GM12878 (cell line): Measurements from ENCODE around the gene CNR2. TPM values are rescaled to one million over a fixed set of nuclear protein-coding genes. Genes with fewer than 3 reads are reported as not detected.
A peak's percentile ranks its signal among the peaks of the same experiment; 100 is the strongest.

ENCODE experiments used
- ATAC-seq: fragments of 200-7000 bp; cut with Tn5 transposase; 3 replicates; pipeline ENCODE4 v1.9.1; 2020; ENCODE audit warnings: mild to moderate bottlenecking, moderate library complexity
- BruUV-seq: library from RNA; stranded (reverse); fragments of 400-500 nt; replicated peaks from 2 replicates; lab custom pipeline; 2021; lab: Mats Ljungman, UMichigan
- CTCF ChIA-PET: fragments of 300-600 bp; sonication (Branson Sonifier 250); formaldehyde crosslinking; extraction: SDS; loops from one replicate; lab custom pipeline; 2021; ENCODE audit warnings: inconsistent platforms; lab: Yijun Ruan, JAX
- POLR2A ChIA-PET: fragments of 350-600 bp; formaldehyde crosslinking; extraction: SDS; loops from one replicate; lab custom pipeline; 2021; ENCODE audit warnings: inconsistent platforms; lab: Charles Lee
- RAD21 ChIA-PET: fragments of 300-600 bp; sonication (Branson Sonifier 250); formaldehyde crosslinking; loops from one replicate; lab custom pipeline; 2023; ENCODE audit warnings: antibody characterized with exemption; ENCODE audit not compliant: unreplicated experiment; lab: Charles Lee
- SMC1A ChIA-PET: fragments of 300-600 bp; sonication (Branson Sonifier 250); formaldehyde crosslinking; loops from one replicate; lab custom pipeline; 2023; ENCODE audit not compliant: unreplicated experiment, uncharacterized antibody; lab: Charles Lee
- DNase-seq: peaks from one replicate; pipeline ENCODE4 v3.0.0-alpha.2; 2011; ENCODE audit warnings: low read depth, low spot score
- FAIRE-seq: peaks from 3 replicates; lab custom pipeline; 2011; peaks lifted over from hg19 to GRCh38; lab: Jason Lieb, UNC
- H2AFZ ChIP-seq: 2 replicates; pipeline ENCODE4 v1.6.0; 2011; ENCODE audit warnings: low read depth, low read length, control low read depth; ENCODE audit not compliant: control insufficient read depth
- H3K27ac ChIP-seq: 2 replicates; pipeline ENCODE4 v1.5.1; 2011; ENCODE audit warnings: control low read depth; ENCODE audit not compliant: control insufficient read depth, insufficient read depth
- H3K27me3 ChIP-seq, 2 experiments: replicated peaks in 1 of 2; 2 replicates each; pipeline versions ENCODE4 v1.6.0 to v1.6.1; 2011; ENCODE audit warnings: low read length in 1 of 2; ENCODE audit not compliant: control insufficient read depth in 2 of 2, insufficient read depth in 2 of 2
- H3K36me3 ChIP-seq, 2 experiments: 2 replicates each; pipeline ENCODE4 v1.5.1; 2011; ENCODE audit warnings: low read length in 1 of 2; ENCODE audit not compliant: control insufficient read depth in 2 of 2, insufficient read depth in 2 of 2
- H3K4me1 ChIP-seq: 2 replicates; pipeline ENCODE4 v1.6.1; 2011; ENCODE audit warnings: mild to moderate bottlenecking, low read length, moderate library complexity, mixed read lengths; ENCODE audit not compliant: control insufficient read depth, insufficient read depth
- H3K4me2 ChIP-seq: 2 replicates; pipeline ENCODE4 v1.6.0; 2011; ENCODE audit warnings: control low read depth; ENCODE audit not compliant: control insufficient read depth, insufficient read depth
- H3K4me3 ChIP-seq: fragments of 200-600 bp; sonication (generic); 2 replicates; pipeline ENCODE4 v1.5.1; 2016
- H3K79me2 ChIP-seq: 2 replicates; pipeline ENCODE4 v1.6.0; 2011; ENCODE audit warnings: low read length; ENCODE audit not compliant: control insufficient read depth, insufficient read depth
- H3K9ac ChIP-seq: 2 replicates; pipeline ENCODE4 v1.8.0; 2011; ENCODE audit warnings: low read length, control low read depth, mixed read lengths; ENCODE audit not compliant: control insufficient read depth, insufficient read depth
- H3K9me3 ChIP-seq: replicated peaks from 3 replicates; pipeline ENCODE4 v1.5.1; 2011; ENCODE audit warnings: mild to moderate bottlenecking, low read length; ENCODE audit not compliant: control insufficient read depth, insufficient read depth
- H4K20me1 ChIP-seq: 2 replicates; pipeline ENCODE4 v1.6.0; 2011; ENCODE audit not compliant: control insufficient read depth, insufficient read depth
- BCL11A ChIP-seq: IDR thresholded peaks from 2 replicates; pipeline ENCODE4 v1.6.1; 2011; ENCODE audit warnings: low read depth, low read length
- BHLHE40 ChIP-seq, 2 experiments: fragments of 450-650 bp in 1 of 2; IDR thresholded peaks; 2 replicates each; pipeline ENCODE4 v1.6.1; 2011 to 2017; ENCODE audit warnings: low read depth in 2 of 2, borderline replicate concordance in 1 of 2, improper control_type of control experiment in 1 of 2, low read length in 1 of 2, mild to moderate bottlenecking in 1 of 2
- CBFB ChIP-seq: IDR thresholded peaks from 2 replicates; pipeline ENCODE4 v1.6.1; 2016; ENCODE audit warnings: antibody characterized with exemption, low read depth
- CHD4 ChIP-seq: fragments of 200-600 bp; sonication (generic); IDR thresholded peaks from 2 replicates; pipeline ENCODE4 v1.6.1; 2016; ENCODE audit warnings: mild to moderate bottlenecking
- CREB1 ChIP-seq: IDR thresholded peaks from 2 replicates; pipeline ENCODE4 v1.6.1; 2012; ENCODE audit warnings: low read depth, mild to moderate bottlenecking, inconsistent platforms
- E2F4 ChIP-seq: IDR thresholded peaks from 2 replicates; pipeline ENCODE4 v1.6.1; 2012; ENCODE audit warnings: low read depth, low read length, improper control_type of control experiment
- EED ChIP-seq: sonication (generic); IDR thresholded peaks from 2 replicates; pipeline ENCODE4 v1.6.1; 2016; ENCODE audit warnings: antibody characterized with exemption, low read depth
- ESRRA ChIP-seq: IDR thresholded peaks from 2 replicates; pipeline ENCODE4 v1.6.1; 2012; ENCODE audit warnings: mild to moderate bottlenecking, low read length, improper control_type of control experiment
- FOXM1 ChIP-seq: IDR thresholded peaks from 2 replicates; pipeline ENCODE4 v1.6.1; 2012; ENCODE audit warnings: low read depth, mild to moderate bottlenecking, inconsistent platforms, low read length, moderate library complexity
- KDM1A ChIP-seq: fragments of 200-600 bp; sonication (generic); IDR thresholded peaks from 2 replicates; pipeline ENCODE4 v1.6.1; 2016; ENCODE audit warnings: borderline replicate concordance
- LARP7 ChIP-seq: fragments of 450-650 bp; IDR thresholded peaks from 2 replicates; pipeline ENCODE4 v1.6.1; 2017; ENCODE audit warnings: mild to moderate bottlenecking
- SIN3A ChIP-seq: IDR thresholded peaks from 2 replicates; pipeline ENCODE4 v1.6.1; 2012; ENCODE audit warnings: low read depth, low read length, improper control_type of control experiment
- SMARCA5 ChIP-seq: fragments of 450-650 bp; IDR thresholded peaks from 2 replicates; pipeline ENCODE4 v1.6.1; 2017; ENCODE audit warnings: mild to moderate bottlenecking
- TAF1 ChIP-seq: IDR thresholded peaks from 2 replicates; pipeline ENCODE4 v1.6.1; 2011; ENCODE audit warnings: mild to moderate bottlenecking, low read depth, low read length, borderline replicate concordance
- TCF12 ChIP-seq: IDR thresholded peaks from 2 replicates; pipeline ENCODE4 v1.6.1; 2011; ENCODE audit warnings: low read depth, mild to moderate bottlenecking, low read length
- WGBS: methylation state at CpG from one replicate; pipeline ENCODE4 v1.1.6; 2016; ENCODE audit warnings: low lambda C conversion rate; ENCODE audit not compliant: insufficient replicate concordance, insufficient coverage; ENCODE audit errors: missing lambda C conversion rate; 5-methylcytosine and 5-hydroxymethylcytosine counted together
- in situ Hi-C: fragments of 300-500 bp; cut with MboI; formaldehyde crosslinking; loops from 9 replicates; pipeline ENCODE4 v1.14.3; 2018; ENCODE audit warnings: mixed read lengths
- intact Hi-C: fragments of 100-400 bp; cut with micrococcal nuclease; formaldehyde crosslinking; loops from one replicate; pipeline ENCODE4 v1.14.2; 2022; ENCODE audit not compliant: unreplicated experiment
- polyA plus RNA-seq, 11 experiments: library from polyadenylated mRNA; depleted of rRNA in 4 of 11; unstranded in 6 of 11; stranded (reverse) in 5 of 11; fragments of >200 nt; fragmentation: Nextera tagmentation in 4 of 11; fragmentation: Illumina TruSeq in 1 of 11; extraction: Ambion mirVana in 4 of 11; extraction: Trizol in 1 of 11; gene quantifications; 1 replicate in 1 of 11; 2 replicates in 10 of 11; pipeline versions ENCODE4 v1.2.1 to v1.2.3, GENCODE V29; 2011 to 2016; ENCODE audit warnings: inconsistent platforms in 2 of 11, missing spikeins in 2 of 11, low read depth in 1 of 11
- total RNA-seq, 4 experiments: library from RNA; depleted of rRNA in 3 of 4; stranded (reverse); fragments of >200 nt in 3 of 4; fragmentation: Illumina TruSeq in 1 of 4; extraction: Trizol in 1 of 4; gene quantifications; 2 replicates each; pipeline versions ENCODE4 v1.2.1 to v1.2.3, GENCODE V29; 2013 to 2021
- TF ChIP-seq, protein P1 (sequence below): fragments of 450-650 bp; IDR thresholded peaks from 2 replicates; pipeline ENCODE4 v1.6.1; 2017; ENCODE audit warnings: mild to moderate bottlenecking, moderate library complexity
- TF ChIP-seq, protein P2 (sequence below): IDR thresholded peaks from 2 replicates; pipeline ENCODE4 v1.6.1; 2012; ENCODE audit warnings: low read depth, low read length, improper control_type of control experiment

The CNR2 gene
- total and polyA plus RNA-seq, 10 of the 15 experiments (the other 5 are each of a cell fraction or from before 2014, with no cell fraction given), result 0.46 to 19.8 (median 12.2) TPM

DNA sequence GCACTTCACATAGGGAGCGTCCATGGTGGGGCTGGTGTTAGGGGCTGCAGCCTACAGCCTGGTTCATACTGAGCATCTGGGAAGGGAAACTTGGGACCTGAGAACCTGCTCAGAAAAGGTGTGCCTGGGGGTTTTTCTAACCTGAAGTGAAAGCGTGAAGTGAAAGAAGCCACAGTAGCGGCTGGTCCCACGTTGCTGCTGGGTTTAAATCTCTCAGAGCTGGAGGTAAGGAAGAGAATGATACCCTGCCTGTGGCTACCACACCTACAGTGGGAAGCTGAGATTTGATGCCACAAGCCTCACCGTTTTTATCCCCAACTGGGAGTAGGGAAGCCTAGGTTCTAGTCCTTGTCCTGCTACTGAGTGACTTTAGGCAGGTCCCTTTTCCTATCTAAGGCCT is 24.1 kb downstream of the CNR2 start:
- peaks cover 46% of the 10 kb centered on the region for H3K4me1 ChIP-seq
- in situ Hi-C loops (no loop called here), intact Hi-C loops (no loop called here)
- no peak overlapping the region for H2AFZ ChIP-seq
- no peaks in the 10 kb centered on the region for H3K9me3 ChIP-seq
- H3K36me3 ChIP-seq, result peaks cover 0 to 8% of the 10 kb centered on the region in 2 experiments; a peak in 1 of 4 replicates
- ChIA-PET SMC1A (interaction anchor here (0.9 to 7.6 kb wide), 7 partner anchors 10 to 119 kb away, joined by 3 to 46 read pairs (median 4); no protein-coding TSS in a partner anchor), CTCF (interaction anchor here (0.6 to 3.1 kb wide), 9 partner anchors 21 to 231 kb away, joined by 3 to 12 read pairs (median 4); no protein-coding TSS in a partner anchor), RAD21 (interaction anchor here (1.3 to 5.3 kb wide), 4 partner anchors 19 to 63 kb away, joined by 3 to 40 read pairs (median 15); partner anchors contain the start of gene HMGCL), POLR2A (interaction anchor here (0.6 to 3.8 kb wide), 4 partner anchors 16 to 754 kb away, joined by 5 to 26 read pairs (median 6); partner anchors contain the start of gene SRRM1)
- WGBS, result 2% methylated on average over 5 of the region's 5 CpGs
- H3K79me2 ChIP-seq, result peaks cover 27% of the 10 kb centered on the region
- H3K9ac ChIP-seq, result peak overlapping the region; percentile 43
- peak overlapping the region; percentile 45; the same call in 1 of the 2 replicates for H3K4me3 ChIP-seq
- H4K20me1 ChIP-seq, result no peaks in the 10 kb centered on the region
- H3K4me2 ChIP-seq, result peak overlapping the region; percentile 95
- ATAC-seq (peak; percentile 92), DNase-seq (peak; percentile 50), FAIRE-seq (peak; percentile 82)
- H3K27me3 ChIP-seq, result no peaks in the 10 kb centered on the region
- H3K27ac ChIP-seq, result peak overlapping the region; percentile 85
- no TSS peak for BruUV-seq
- TF ChIP-seq KDM1A (no peak), CREB1 (0 out of 2 replicates have a peak, but pooled peaks have one; percentile 20), FOXM1 (no peak), BHLHE40 (IDR thresholded peaks at IDR 0.05; ENCODE audit: borderline replicate concordance in 1 of 2, low read depth in 2 of 2, low read length in 1 of 2) (peak in 1 of 2 experiments; percentile 36; a peak in 1 of 4 replicates), BCL11A (no peak), TCF12 (0 out of 2 replicates have a peak, but pooled peaks have one; percentile 49), ESRRA (no peak), CBFB (no peak), CHD4 (no peak), SIN3A (no peak), LARP7 (no peak), SMARCA5 (no peak), EED (peak; percentile 62; the same call in 1 of the 2 replicates), TAF1 (no peak), E2F4 (no peak)
- TF ChIP-seq, protein P1, sequence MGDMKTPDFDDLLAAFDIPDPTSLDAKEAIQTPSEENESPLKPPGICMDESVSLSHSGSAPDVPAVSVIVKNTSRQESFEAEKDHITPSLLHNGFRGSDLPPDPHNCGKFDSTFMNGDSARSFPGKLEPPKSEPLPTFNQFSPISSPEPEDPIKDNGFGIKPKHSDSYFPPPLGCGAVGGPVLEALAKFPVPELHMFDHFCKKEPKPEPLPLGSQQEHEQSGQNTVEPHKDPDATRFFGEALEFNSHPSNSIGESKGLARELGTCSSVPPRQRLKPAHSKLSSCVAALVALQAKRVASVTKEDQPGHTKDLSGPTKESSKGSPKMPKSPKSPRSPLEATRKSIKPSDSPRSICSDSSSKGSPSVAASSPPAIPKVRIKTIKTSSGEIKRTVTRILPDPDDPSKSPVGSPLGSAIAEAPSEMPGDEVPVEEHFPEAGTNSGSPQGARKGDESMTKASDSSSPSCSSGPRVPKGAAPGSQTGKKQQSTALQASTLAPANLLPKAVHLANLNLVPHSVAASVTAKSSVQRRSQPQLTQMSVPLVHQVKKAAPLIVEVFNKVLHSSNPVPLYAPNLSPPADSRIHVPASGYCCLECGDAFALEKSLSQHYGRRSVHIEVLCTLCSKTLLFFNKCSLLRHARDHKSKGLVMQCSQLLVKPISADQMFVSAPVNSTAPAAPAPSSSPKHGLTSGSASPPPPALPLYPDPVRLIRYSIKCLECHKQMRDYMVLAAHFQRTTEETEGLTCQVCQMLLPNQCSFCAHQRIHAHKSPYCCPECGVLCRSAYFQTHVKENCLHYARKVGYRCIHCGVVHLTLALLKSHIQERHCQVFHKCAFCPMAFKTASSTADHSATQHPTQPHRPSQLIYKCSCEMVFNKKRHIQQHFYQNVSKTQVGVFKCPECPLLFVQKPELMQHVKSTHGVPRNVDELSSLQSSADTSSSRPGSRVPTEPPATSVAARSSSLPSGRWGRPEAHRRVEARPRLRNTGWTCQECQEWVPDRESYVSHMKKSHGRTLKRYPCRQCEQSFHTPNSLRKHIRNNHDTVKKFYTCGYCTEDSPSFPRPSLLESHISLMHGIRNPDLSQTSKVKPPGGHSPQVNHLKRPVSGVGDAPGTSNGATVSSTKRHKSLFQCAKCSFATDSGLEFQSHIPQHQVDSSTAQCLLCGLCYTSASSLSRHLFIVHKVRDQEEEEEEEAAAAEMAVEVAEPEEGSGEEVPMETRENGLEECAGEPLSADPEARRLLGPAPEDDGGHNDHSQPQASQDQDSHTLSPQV, result no peak
- TF ChIP-seq, protein P2, sequence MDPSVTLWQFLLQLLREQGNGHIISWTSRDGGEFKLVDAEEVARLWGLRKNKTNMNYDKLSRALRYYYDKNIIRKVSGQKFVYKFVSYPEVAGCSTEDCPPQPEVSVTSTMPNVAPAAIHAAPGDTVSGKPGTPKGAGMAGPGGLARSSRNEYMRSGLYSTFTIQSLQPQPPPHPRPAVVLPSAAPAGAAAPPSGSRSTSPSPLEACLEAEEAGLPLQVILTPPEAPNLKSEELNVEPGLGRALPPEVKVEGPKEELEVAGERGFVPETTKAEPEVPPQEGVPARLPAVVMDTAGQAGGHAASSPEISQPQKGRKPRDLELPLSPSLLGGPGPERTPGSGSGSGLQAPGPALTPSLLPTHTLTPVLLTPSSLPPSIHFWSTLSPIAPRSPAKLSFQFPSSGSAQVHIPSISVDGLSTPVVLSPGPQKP, result no peak
